ENCODE results near the gene BRICD5.

Gene BRICD5

DNA sequence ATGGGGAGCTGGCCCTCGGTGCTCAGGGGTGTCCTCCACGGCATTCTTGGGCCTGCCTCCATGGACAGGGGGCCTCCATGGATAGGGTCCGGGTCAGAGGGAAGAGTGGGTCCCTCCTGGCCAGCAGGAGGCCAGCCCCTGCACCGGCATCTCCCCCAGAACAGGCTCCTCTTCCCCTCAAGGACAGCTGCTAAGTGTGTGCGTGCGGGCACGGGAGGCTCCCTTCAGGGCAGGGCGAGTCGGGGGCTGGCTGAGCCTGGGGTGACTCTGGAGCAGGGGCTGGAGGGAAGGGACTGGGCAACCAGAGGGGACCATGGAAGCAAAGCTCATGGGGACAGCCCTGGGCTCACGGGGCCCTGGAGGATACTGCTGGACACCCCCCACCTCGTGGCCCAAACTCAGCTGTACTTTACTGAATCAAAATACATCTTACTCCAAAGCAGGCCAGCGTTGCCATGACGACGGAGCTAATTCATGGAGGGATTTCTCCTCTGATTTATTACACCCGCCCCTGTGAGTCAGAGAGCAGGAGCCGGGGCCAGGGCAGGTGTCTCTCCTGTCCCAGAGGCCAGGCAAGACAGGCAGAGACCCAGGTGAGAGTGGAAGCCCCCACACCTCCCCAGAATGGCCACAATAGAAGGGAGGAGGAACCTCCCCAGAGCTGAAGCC, 16.4 kb downstream of the BRICD5 start:
- H3K27me3 ChIP-seq (ENCODE audit: control insufficient read depth, insufficient read depth, low read length), result peaks cover 24% of the 10 kb centered on the region
- H3K4me3 ChIP-seq (ENCODE audit: low read depth, low read length), result no peak overlapping the region
- no peaks in the 10 kb centered on the region for H3K4me1 ChIP-seq (ENCODE audit: control insufficient read depth, insufficient read depth, low read length)
- no peaks in the 10 kb centered on the region for H3K9me3 ChIP-seq (ENCODE audit: control insufficient read depth, insufficient read depth, low read length)
- H3K36me3 ChIP-seq (ENCODE audit: control insufficient read depth, insufficient read depth, low read length), result no peaks in the 10 kb centered on the region
- H3K9ac ChIP-seq (ENCODE audit: low read depth, low read length), result no peak overlapping the region

GRCh38 chr16:2191446-2191706, 19.3 kb downstream of the BRICD5 start:
- Histone ChIP-seq H3K36me3 (ENCODE audit: control insufficient read depth, insufficient read depth, low read length) (no peaks in the 10 kb centered on the region), H3K4me3 (ENCODE audit: low read depth, low read length) (no peak overlapping the region), H3K9me3 (ENCODE audit: control insufficient read depth, insufficient read depth, low read length) (no peaks in the 10 kb centered on the region), H3K27me3 (ENCODE audit: control insufficient read depth, insufficient read depth, low read length) (peaks cover 3% of the 10 kb centered on the region), H3K4me1 (ENCODE audit: control insufficient read depth, insufficient read depth, low read length) (no peaks in the 10 kb centered on the region), H3K9ac (ENCODE audit: low read depth, low read length) (no peak overlapping the region)

DNA sequence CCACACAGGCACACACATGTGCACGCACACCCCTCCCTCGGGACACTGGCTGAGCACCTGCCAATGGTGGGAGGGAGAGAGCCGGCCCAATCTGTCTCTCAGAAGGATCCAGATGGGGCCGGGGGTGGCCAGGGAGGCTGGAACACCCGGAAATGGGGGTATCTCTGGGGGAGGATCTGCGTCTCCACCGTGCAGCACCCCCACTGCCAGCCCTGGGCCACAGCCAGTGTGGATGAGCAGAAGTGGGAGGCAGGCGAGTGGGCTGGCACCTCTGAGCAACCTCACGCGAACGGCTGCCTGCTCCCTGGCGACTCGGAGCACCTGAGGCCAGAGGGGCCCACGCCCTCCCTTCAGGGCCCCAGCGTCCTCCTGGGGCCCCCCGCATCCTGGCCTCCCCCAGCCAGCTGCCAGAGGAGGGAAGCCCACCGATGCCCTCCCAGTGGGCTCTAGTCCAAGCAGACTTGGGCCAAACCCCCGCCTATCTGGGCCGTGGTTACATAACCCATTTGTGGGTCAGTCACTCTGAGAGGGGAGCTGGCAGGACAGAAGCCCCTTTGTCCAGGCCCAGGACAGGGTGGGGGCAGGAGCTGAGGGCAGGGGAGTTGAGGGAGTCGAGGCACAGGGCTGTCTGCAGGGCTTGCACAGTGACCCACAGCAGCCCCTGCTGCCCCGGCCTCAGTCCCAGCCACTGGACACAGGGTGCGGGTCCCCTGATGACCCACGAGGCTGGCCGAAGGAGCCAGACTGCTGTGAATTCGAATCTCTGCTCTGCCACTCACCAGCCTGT, 19.8 kb downstream of the BRICD5 start:
- Histone ChIP-seq H3K36me3 (ENCODE audit: control insufficient read depth, insufficient read depth, low read length) (no peaks in the 10 kb centered on the region), H3K9ac (ENCODE audit: low read depth, low read length) (peak overlapping the region; percentile 47), H3K9me3 (ENCODE audit: control insufficient read depth, insufficient read depth, low read length) (no peaks in the 10 kb centered on the region), H3K4me1 (ENCODE audit: control insufficient read depth, insufficient read depth, low read length) (no peaks in the 10 kb centered on the region), H3K4me3 (ENCODE audit: low read depth, low read length) (no peak overlapping the region), H3K27me3 (ENCODE audit: control insufficient read depth, insufficient read depth, low read length) (peaks cover 3% of the 10 kb centered on the region)

DNA sequence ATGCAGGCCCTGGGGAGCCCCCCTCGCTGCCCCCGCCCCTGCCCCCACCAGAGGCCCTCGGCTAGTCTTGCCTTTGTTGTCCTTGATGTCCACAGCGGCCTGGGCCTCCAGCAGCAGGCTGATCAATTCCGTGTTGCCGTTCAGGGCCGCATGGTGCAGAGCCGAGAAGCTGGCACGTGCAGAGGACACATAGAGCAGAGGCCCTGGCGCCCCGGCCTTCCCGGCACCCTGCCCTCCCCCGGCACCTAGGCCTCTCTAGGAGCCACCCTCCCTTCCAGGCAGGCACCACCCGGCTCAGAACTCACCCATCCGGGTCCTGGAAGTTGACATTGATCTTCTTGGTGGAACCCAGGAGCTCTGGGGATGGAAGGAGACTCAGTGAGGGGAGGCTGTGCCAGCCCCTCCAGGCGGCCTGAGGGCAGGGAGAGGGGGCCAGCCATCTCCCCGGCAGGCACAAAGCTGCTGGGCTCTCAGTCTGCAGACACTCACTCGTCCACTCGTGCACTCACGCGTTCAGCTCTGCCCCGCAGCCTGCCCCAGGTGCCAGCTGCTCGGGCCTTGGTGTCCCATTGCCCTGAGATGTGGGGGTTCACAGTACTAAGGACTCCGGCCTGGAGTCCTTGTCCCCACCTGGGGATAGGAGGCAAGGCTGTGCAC, 20.5 kb downstream of the BRICD5 start:
- H3K4me1 ChIP-seq (ENCODE audit: control insufficient read depth, insufficient read depth, low read length), result no peaks in the 10 kb centered on the region
- peak overlapping the region; percentile 47 for H3K9ac ChIP-seq (ENCODE audit: low read depth, low read length)
- H3K27me3 ChIP-seq (ENCODE audit: control insufficient read depth, insufficient read depth, low read length), result no peaks in the 10 kb centered on the region
- H3K9me3 ChIP-seq (ENCODE audit: control insufficient read depth, insufficient read depth, low read length), result no peaks in the 10 kb centered on the region
- no peaks in the 10 kb centered on the region for H3K36me3 ChIP-seq (ENCODE audit: control insufficient read depth, insufficient read depth, low read length)
- no peak overlapping the region for H3K4me3 ChIP-seq (ENCODE audit: low read depth, low read length)

DNA sequence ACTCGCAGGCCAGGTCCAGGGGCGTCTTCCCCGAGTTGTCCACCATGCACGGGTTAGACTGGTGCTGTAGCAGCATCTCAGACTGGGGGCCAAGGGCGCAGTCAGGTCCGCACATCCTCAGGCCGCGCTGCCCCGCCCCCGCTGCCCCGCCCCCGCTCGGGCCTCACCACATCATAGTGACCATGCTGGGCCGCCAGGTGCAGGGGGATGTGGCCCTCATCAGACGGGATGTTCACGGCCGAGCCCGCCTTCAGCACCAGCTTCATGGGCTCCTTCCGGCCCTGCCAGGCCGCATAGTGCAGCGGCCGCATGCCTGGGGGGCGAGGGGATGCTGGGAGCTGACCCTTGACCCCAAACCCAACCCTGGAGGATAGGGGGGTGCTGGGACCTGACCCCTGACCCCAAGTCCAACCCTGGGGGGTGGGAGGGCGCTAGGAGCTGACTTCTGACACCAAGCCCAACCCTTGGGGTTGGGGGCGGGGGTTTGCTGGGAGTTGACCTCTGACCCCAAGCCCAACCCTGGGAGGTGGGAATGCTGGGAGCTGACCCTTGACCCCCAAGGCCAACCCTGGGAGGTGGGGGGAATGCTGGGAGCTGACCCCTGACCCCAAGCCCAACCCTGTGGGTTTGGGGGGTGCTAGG, 21.3 kb downstream of the BRICD5 start:
- Histone ChIP-seq H3K9me3 (ENCODE audit: control insufficient read depth, insufficient read depth, low read length) (no peaks in the 10 kb centered on the region), H3K27me3 (ENCODE audit: control insufficient read depth, insufficient read depth, low read length) (no peaks in the 10 kb centered on the region), H3K4me1 (ENCODE audit: control insufficient read depth, insufficient read depth, low read length) (no peaks in the 10 kb centered on the region), H3K36me3 (ENCODE audit: control insufficient read depth, insufficient read depth, low read length) (no peaks in the 10 kb centered on the region), H3K9ac (ENCODE audit: low read depth, low read length) (no peak overlapping the region), H3K4me3 (ENCODE audit: low read depth, low read length) (no peak overlapping the region)

DNA sequence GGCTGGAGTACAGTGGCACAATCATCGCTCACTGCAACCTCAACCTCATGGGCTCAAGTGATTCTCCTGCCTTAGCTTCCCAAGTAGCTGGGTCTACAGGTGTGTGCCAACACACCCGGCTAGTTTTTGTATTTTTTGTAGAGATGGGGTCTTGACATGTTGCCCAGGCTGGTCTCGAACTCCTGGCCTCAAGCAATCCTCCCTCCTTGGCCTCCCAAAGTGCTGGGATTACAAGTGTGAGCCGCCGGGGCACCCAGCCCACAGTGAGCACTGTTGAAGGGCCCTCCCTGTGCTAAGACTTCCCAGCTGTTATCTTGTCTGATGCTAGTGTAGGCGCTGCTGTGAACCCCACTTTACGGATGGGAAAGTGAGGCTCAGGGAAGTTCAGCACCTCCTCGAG, 22.3 kb downstream of the BRICD5 start:
- Histone ChIP-seq H3K4me3 (ENCODE audit: low read depth, low read length) (no peak overlapping the region), H3K27me3 (ENCODE audit: control insufficient read depth, insufficient read depth, low read length) (no peaks in the 10 kb centered on the region), H3K36me3 (ENCODE audit: control insufficient read depth, insufficient read depth, low read length) (no peaks in the 10 kb centered on the region), H3K4me1 (ENCODE audit: control insufficient read depth, insufficient read depth, low read length) (no peaks in the 10 kb centered on the region), H3K9me3 (ENCODE audit: control insufficient read depth, insufficient read depth, low read length) (no peaks in the 10 kb centered on the region), H3K9ac (ENCODE audit: low read depth, low read length) (no peak overlapping the region)

DNA sequence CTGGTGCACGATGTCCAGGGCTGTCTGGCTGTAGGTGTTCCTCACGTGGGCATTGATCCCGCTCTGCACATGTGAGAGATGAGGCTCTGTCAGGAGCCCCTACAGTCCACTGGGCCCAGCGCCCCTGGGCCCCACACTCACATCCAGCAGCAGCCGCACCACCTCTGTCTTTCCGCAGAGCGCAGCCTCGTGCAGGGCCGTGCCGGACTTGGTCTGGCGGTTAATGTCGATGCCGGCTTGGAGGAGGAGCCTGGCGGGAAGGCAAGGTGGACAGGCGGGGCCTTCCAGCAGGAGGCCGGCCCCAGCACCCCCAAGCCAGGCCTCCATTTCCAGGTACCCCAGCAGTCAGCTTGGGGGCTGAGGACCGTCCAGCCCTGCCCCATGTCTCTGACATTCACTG, 23.5 kb downstream of the BRICD5 start:
- Histone ChIP-seq H3K36me3 (ENCODE audit: control insufficient read depth, insufficient read depth, low read length) (peaks cover 3% of the 10 kb centered on the region), H3K9ac (ENCODE audit: low read depth, low read length) (no peak overlapping the region), H3K9me3 (ENCODE audit: control insufficient read depth, insufficient read depth, low read length) (no peaks in the 10 kb centered on the region), H3K4me1 (ENCODE audit: control insufficient read depth, insufficient read depth, low read length) (no peaks in the 10 kb centered on the region), H3K4me3 (ENCODE audit: low read depth, low read length) (no peak overlapping the region), H3K27me3 (ENCODE audit: control insufficient read depth, insufficient read depth, low read length) (no peaks in the 10 kb centered on the region)

DNA sequence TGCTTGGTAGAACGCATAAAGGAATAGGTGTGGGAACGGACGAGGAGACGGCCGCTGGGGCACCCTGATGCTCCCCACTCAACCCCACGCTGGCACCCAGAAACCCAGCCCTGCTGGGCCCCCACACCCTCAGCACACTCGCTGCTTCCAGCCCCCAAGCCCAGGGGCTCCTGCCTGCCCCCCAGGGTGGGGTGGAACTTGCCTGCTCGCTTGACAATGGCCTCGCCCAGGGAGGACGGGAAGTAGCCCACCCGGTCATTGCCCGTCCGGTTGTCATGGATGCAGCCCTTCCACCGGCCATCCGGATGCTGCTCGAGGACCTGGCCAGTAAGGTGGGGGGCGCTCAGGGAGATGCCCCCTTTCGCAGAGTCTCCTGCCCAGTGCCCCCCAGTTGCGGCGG, 24.2 kb downstream of the BRICD5 start:
- Histone ChIP-seq H3K4me1 (ENCODE audit: control insufficient read depth, insufficient read depth, low read length) (no peaks in the 10 kb centered on the region), H3K36me3 (ENCODE audit: control insufficient read depth, insufficient read depth, low read length) (peaks cover 3% of the 10 kb centered on the region), H3K27me3 (ENCODE audit: control insufficient read depth, insufficient read depth, low read length) (no peaks in the 10 kb centered on the region), H3K9ac (ENCODE audit: low read depth, low read length) (no peak overlapping the region), H3K9me3 (ENCODE audit: control insufficient read depth, insufficient read depth, low read length) (no peaks in the 10 kb centered on the region), H3K4me3 (ENCODE audit: low read depth, low read length) (no peak overlapping the region)

GRCh38 chr16:2186064-2186463, 24.6 kb downstream of the BRICD5 start:
- no peak overlapping the region for H3K9ac ChIP-seq (ENCODE audit: low read depth, low read length)
- H3K36me3 ChIP-seq (ENCODE audit: control insufficient read depth, insufficient read depth, low read length), result peaks cover 3% of the 10 kb centered on the region
- no peak overlapping the region for H3K4me3 ChIP-seq (ENCODE audit: low read depth, low read length)
- H3K9me3 ChIP-seq (ENCODE audit: control insufficient read depth, insufficient read depth, low read length), result no peaks in the 10 kb centered on the region
- H3K27me3 ChIP-seq (ENCODE audit: control insufficient read depth, insufficient read depth, low read length), result no peaks in the 10 kb centered on the region
- H3K4me1 ChIP-seq (ENCODE audit: control insufficient read depth, insufficient read depth, low read length), result no peaks in the 10 kb centered on the region

- Histone ChIP-seq H3K4me3 (ENCODE audit: low read depth, low read length) (no peak overlapping the region), H3K36me3 (ENCODE audit: control insufficient read depth, insufficient read depth, low read length) (peaks cover 3% of the 10 kb centered on the region), H3K27me3 (ENCODE audit: control insufficient read depth, insufficient read depth, low read length) (no peaks in the 10 kb centered on the region), H3K9me3 (ENCODE audit: control insufficient read depth, insufficient read depth, low read length) (no peaks in the 10 kb centered on the region), H3K4me1 (ENCODE audit: control insufficient read depth, insufficient read depth, low read length) (no peaks in the 10 kb centered on the region), H3K9ac (ENCODE audit: low read depth, low read length) (no peak overlapping the region)
Measured at GRCh38 chr16:2184962-2185361, 25.7 kb downstream of the BRICD5 start.

DNA sequence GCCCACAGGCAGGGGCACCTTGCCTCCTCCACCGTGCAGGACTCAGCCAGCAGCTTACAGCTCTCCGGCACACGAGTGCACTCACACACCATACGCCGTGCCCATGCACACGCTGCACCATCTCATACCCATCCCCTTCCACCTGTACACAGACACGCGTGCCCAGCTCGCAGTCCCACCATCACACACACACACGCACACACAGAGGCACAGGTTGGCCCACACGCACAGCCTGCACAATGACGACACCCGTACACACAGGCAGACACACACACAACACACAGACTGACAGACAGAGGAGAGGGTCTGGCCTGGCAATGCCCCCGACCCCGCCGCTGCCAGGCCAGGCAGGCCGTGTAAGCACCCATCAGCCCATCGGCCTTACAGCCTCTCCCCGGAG, 26.3 kb downstream of the BRICD5 start:
- no peak overlapping the region for H3K4me3 ChIP-seq (ENCODE audit: low read depth, low read length)
- peaks cover 3% of the 10 kb centered on the region for H3K36me3 ChIP-seq (ENCODE audit: control insufficient read depth, insufficient read depth, low read length)
- no peaks in the 10 kb centered on the region for H3K4me1 ChIP-seq (ENCODE audit: control insufficient read depth, insufficient read depth, low read length)
- no peak overlapping the region for H3K9ac ChIP-seq (ENCODE audit: low read depth, low read length)
- no peaks in the 10 kb centered on the region for H3K9me3 ChIP-seq (ENCODE audit: control insufficient read depth, insufficient read depth, low read length)
- H3K27me3 ChIP-seq (ENCODE audit: control insufficient read depth, insufficient read depth, low read length), result no peaks in the 10 kb centered on the region

DNA sequence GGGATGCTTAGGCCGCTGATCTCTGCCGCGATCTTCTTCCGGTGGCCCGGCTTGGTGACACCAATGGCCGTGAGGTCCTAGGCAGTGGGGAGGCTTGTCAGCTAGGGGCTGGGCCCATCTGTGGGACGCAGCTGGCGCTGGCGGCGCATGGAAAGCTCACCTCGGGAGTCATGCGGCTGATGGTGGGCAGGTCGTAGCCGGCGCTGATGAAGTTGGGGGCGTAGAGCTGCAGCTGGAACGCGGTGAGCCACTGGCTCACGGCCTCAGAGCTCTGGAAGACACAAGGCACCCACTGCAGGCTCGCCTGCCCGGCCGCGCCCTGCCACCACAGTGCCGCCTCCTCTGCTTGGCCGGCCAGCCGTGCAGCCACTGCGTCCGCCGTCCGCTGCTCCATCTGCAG, 27.0 kb downstream of the BRICD5 start:
- no peaks in the 10 kb centered on the region for H3K9me3 ChIP-seq (ENCODE audit: control insufficient read depth, insufficient read depth, low read length)
- H3K27me3 ChIP-seq (ENCODE audit: control insufficient read depth, insufficient read depth, low read length), result no peaks in the 10 kb centered on the region
- H3K4me1 ChIP-seq (ENCODE audit: control insufficient read depth, insufficient read depth, low read length), result no peaks in the 10 kb centered on the region
- H3K36me3 ChIP-seq (ENCODE audit: control insufficient read depth, insufficient read depth, low read length), result peaks cover 3% of the 10 kb centered on the region
- H3K9ac ChIP-seq (ENCODE audit: low read depth, low read length), result no peak overlapping the region
- H3K4me3 ChIP-seq (ENCODE audit: low read depth, low read length), result no peak overlapping the region
